ENCODE measurements around the gene UBQLN3. TPM values are rescaled to one million over a fixed set of nuclear protein-coding genes. Genes with fewer than 3 reads are reported as not detected.

The UBQLN3 gene
- total RNA-seq (2014; rRNA removed; shearing (Covaris generic); ENCODE audit: low replicate concordance): 0.18 and 0.37 TPM in 2 replicates

- Histone ChIP-seq H4K20me1 (ENCODE audit: insufficient read depth, low read depth, low read length) (no peaks in the 10 kb centered on the region), H3K4me2 (ENCODE audit: low read depth, low read length, poor library complexity, severe bottlenecking) (no peak within 1 kb of the TSS), H3K36me3 (ENCODE audit: insufficient read depth, low read length) (no peaks in the 10 kb centered on the region), H3K4me1 (ENCODE audit: low read length) (no peaks in the 10 kb centered on the region), H3K79me2 (ENCODE audit: low read length) (no peaks in the 10 kb centered on the region), H3K9me2 (replicated peaks; ENCODE audit: insufficient read depth, low read length) (no peaks in the 10 kb centered on the region), H3K27me3 (ENCODE audit: low read length) (no peaks in the 10 kb centered on the region), H3K9me3 (ENCODE audit: low read length) (no peaks in the 10 kb centered on the region), H3K27ac (ENCODE audit: low read length) (no peak within 1 kb of the TSS), H3K9ac (ENCODE audit: low read length) (no peak within 1 kb of the TSS), H3K4me3 (ENCODE audit: low read length) (no peak within 1 kb of the TSS), H2AFZ (ENCODE audit: low read length) (no peak within 1 kb of the TSS)
- no peak for DNase-seq
Measured at GRCh38 chr11:5509803-5510202, at the start of gene UBQLN3. Gene UBQLN3, minus strand, starts transcription at chr11:5509957. Its CDS starts 399 bp downstream, at chr11:5509558.

GRCh38 chr11:5557751-5558150, 48.0 kb upstream of the UBQLN3 start:
- no peak overlapping the region for H3K27ac ChIP-seq (ENCODE audit: low read length)
- H2AFZ ChIP-seq (ENCODE audit: low read length): no peak overlapping the region
- H3K36me3 ChIP-seq (ENCODE audit: insufficient read depth, low read length): no peaks in the 10 kb centered on the region
- H4K20me1 ChIP-seq (ENCODE audit: insufficient read depth, low read depth, low read length): no peaks in the 10 kb centered on the region
- no peaks in the 10 kb centered on the region for H3K9me2 ChIP-seq (replicated peaks; ENCODE audit: insufficient read depth, low read length)
- H3K9me3 ChIP-seq (ENCODE audit: low read length): no peaks in the 10 kb centered on the region
- no peak overlapping the region for H3K4me3 ChIP-seq (ENCODE audit: low read length)
- DNase-seq: no peak
- no peak overlapping the region for H3K4me2 ChIP-seq (ENCODE audit: low read depth, low read length, poor library complexity, severe bottlenecking)
- H3K79me2 ChIP-seq (ENCODE audit: low read length): no peaks in the 10 kb centered on the region
- no peaks in the 10 kb centered on the region for H3K4me1 ChIP-seq (ENCODE audit: low read length)
- no peaks in the 10 kb centered on the region for H3K27me3 ChIP-seq (ENCODE audit: low read length)
- no peak overlapping the region for H3K9ac ChIP-seq (ENCODE audit: low read length)

- Histone ChIP-seq H3K4me3 (ENCODE audit: low read length) (no peak overlapping the region), H3K9me2 (replicated peaks; ENCODE audit: insufficient read depth, low read length) (no peaks in the 10 kb centered on the region), H3K27ac (ENCODE audit: low read length) (no peak overlapping the region), H3K36me3 (ENCODE audit: insufficient read depth, low read length) (no peaks in the 10 kb centered on the region), H3K9ac (ENCODE audit: low read length) (no peak overlapping the region), H3K27me3 (ENCODE audit: low read length) (no peaks in the 10 kb centered on the region), H3K4me1 (ENCODE audit: low read length) (no peaks in the 10 kb centered on the region), H3K4me2 (ENCODE audit: low read depth, low read length, poor library complexity, severe bottlenecking) (no peak overlapping the region), H4K20me1 (ENCODE audit: insufficient read depth, low read depth, low read length) (no peaks in the 10 kb centered on the region), H3K79me2 (ENCODE audit: low read length) (no peaks in the 10 kb centered on the region), H3K9me3 (ENCODE audit: low read length) (no peaks in the 10 kb centered on the region), H2AFZ (ENCODE audit: low read length) (no peak overlapping the region)
- DNase-seq: no peak
Measured at GRCh38 chr11:5556596-5557188, 46.9 kb upstream of the UBQLN3 start.

GRCh38 chr11:5553343-5553742, 43.6 kb upstream of the UBQLN3 start:
- Histone ChIP-seq H3K4me2 (ENCODE audit: low read depth, low read length, poor library complexity, severe bottlenecking) (no peak overlapping the region), H3K27ac (ENCODE audit: low read length) (no peak overlapping the region), H3K9me2 (replicated peaks; ENCODE audit: insufficient read depth, low read length) (no peaks in the 10 kb centered on the region), H3K79me2 (ENCODE audit: low read length) (no peaks in the 10 kb centered on the region), H4K20me1 (ENCODE audit: insufficient read depth, low read depth, low read length) (no peaks in the 10 kb centered on the region), H3K9ac (ENCODE audit: low read length) (no peak overlapping the region), H3K4me3 (ENCODE audit: low read length) (no peak overlapping the region), H3K36me3 (ENCODE audit: insufficient read depth, low read length) (no peaks in the 10 kb centered on the region), H3K4me1 (ENCODE audit: low read length) (no peaks in the 10 kb centered on the region), H2AFZ (ENCODE audit: low read length) (no peak overlapping the region), H3K27me3 (ENCODE audit: low read length) (no peaks in the 10 kb centered on the region), H3K9me3 (ENCODE audit: low read length) (no peaks in the 10 kb centered on the region)
- no peak for DNase-seq

GRCh38 chr11:5550440-5551095, 40.8 kb upstream of the UBQLN3 start:
- H3K9me3 ChIP-seq (ENCODE audit: low read length): no peaks in the 10 kb centered on the region
- no peak overlapping the region for H3K4me2 ChIP-seq (ENCODE audit: low read depth, low read length, poor library complexity, severe bottlenecking)
- no peak overlapping the region for H2AFZ ChIP-seq (ENCODE audit: low read length)
- no peaks in the 10 kb centered on the region for H3K9me2 ChIP-seq (replicated peaks; ENCODE audit: insufficient read depth, low read length)
- H3K36me3 ChIP-seq (ENCODE audit: insufficient read depth, low read length): no peaks in the 10 kb centered on the region
- H4K20me1 ChIP-seq (ENCODE audit: insufficient read depth, low read depth, low read length): no peaks in the 10 kb centered on the region
- H3K4me1 ChIP-seq (ENCODE audit: low read length): no peaks in the 10 kb centered on the region
- H3K27me3 ChIP-seq (ENCODE audit: low read length): no peaks in the 10 kb centered on the region
- H3K9ac ChIP-seq (ENCODE audit: low read length): no peak overlapping the region
- no peak overlapping the region for H3K4me3 ChIP-seq (ENCODE audit: low read length)
- no peak for DNase-seq
- no peak overlapping the region for H3K27ac ChIP-seq (ENCODE audit: low read length)
- H3K79me2 ChIP-seq (ENCODE audit: low read length): no peaks in the 10 kb centered on the region

- Histone ChIP-seq H3K27me3 (ENCODE audit: low read length) (no peaks in the 10 kb centered on the region), H3K4me2 (ENCODE audit: low read depth, low read length, poor library complexity, severe bottlenecking) (no peak within 1 kb of the TSS), H3K9me2 (replicated peaks; ENCODE audit: insufficient read depth, low read length) (no peaks in the 10 kb centered on the region), H3K79me2 (ENCODE audit: low read length) (no peaks in the 10 kb centered on the region), H3K9ac (ENCODE audit: low read length) (no peak within 1 kb of the TSS), H2AFZ (ENCODE audit: low read length) (no peak within 1 kb of the TSS), H3K4me1 (ENCODE audit: low read length) (no peaks in the 10 kb centered on the region), H3K4me3 (ENCODE audit: low read length) (no peak within 1 kb of the TSS), H3K27ac (ENCODE audit: low read length) (no peak within 1 kb of the TSS), H3K36me3 (ENCODE audit: insufficient read depth, low read length) (no peaks in the 10 kb centered on the region), H3K9me3 (ENCODE audit: low read length) (no peaks in the 10 kb centered on the region), H4K20me1 (ENCODE audit: insufficient read depth, low read depth, low read length) (no peaks in the 10 kb centered on the region)
- DNase-seq: no peak
Measured at GRCh38 chr11:5548440-5548839, 38.7 kb upstream of the UBQLN3 start, which contains the start of gene OR52H1. Gene OR52H1, minus strand, starts transcription at chr11:5548540. Its CDS starts 3,035 bp downstream, at chr11:5545505.

GRCh38 chr11:5547982-5548381, 38.2 kb upstream of the UBQLN3 start:
- Histone ChIP-seq H4K20me1 (ENCODE audit: insufficient read depth, low read depth, low read length) (no peaks in the 10 kb centered on the region), H3K4me1 (ENCODE audit: low read length) (no peaks in the 10 kb centered on the region), H3K27me3 (ENCODE audit: low read length) (no peaks in the 10 kb centered on the region), H3K9ac (ENCODE audit: low read length) (no peak overlapping the region), H3K4me2 (ENCODE audit: low read depth, low read length, poor library complexity, severe bottlenecking) (no peak overlapping the region), H3K9me2 (replicated peaks; ENCODE audit: insufficient read depth, low read length) (no peaks in the 10 kb centered on the region), H3K27ac (ENCODE audit: low read length) (no peak overlapping the region), H3K36me3 (ENCODE audit: insufficient read depth, low read length) (no peaks in the 10 kb centered on the region), H3K9me3 (ENCODE audit: low read length) (no peaks in the 10 kb centered on the region), H3K4me3 (ENCODE audit: low read length) (no peak overlapping the region), H2AFZ (ENCODE audit: low read length) (no peak overlapping the region), H3K79me2 (ENCODE audit: low read length) (no peaks in the 10 kb centered on the region)
- no peak for DNase-seq

GRCh38 chr11:5546457-5546856, 36.7 kb upstream of the UBQLN3 start:
- DNase-seq: no peak
- Histone ChIP-seq H3K79me2 (ENCODE audit: low read length) (no peaks in the 10 kb centered on the region), H3K27ac (ENCODE audit: low read length) (no peak overlapping the region), H3K9me2 (replicated peaks; ENCODE audit: insufficient read depth, low read length) (no peaks in the 10 kb centered on the region), H3K27me3 (ENCODE audit: low read length) (no peaks in the 10 kb centered on the region), H3K4me2 (ENCODE audit: low read depth, low read length, poor library complexity, severe bottlenecking) (no peak overlapping the region), H3K4me1 (ENCODE audit: low read length) (no peaks in the 10 kb centered on the region), H4K20me1 (ENCODE audit: insufficient read depth, low read depth, low read length) (no peaks in the 10 kb centered on the region), H3K9me3 (ENCODE audit: low read length) (no peaks in the 10 kb centered on the region), H3K36me3 (ENCODE audit: insufficient read depth, low read length) (no peaks in the 10 kb centered on the region), H2AFZ (ENCODE audit: low read length) (no peak overlapping the region), H3K4me3 (ENCODE audit: low read length) (no peak overlapping the region), H3K9ac (ENCODE audit: low read length) (no peak overlapping the region)

All from Karpas-422 (cell line).